NT2/D1 (cell line): ENCODE data around the gene ORC1.

Experiments used
- SUZ12 ChIP-seq: IDR thresholded peaks from 2 replicates; pipeline ENCODE4 v1.6.1; 2011; ENCODE audit not compliant: insufficient read length, insufficient read depth; ENCODE audit errors: extremely low read depth
- ZNF274 ChIP-seq: IDR thresholded peaks from 2 replicates; pipeline ENCODE4 v1.6.1; 2011; ENCODE audit warnings: mild to moderate bottlenecking, low read depth, low read length

- TF ChIP-seq ZNF274, result no peak
- TF ChIP-seq SUZ12, result no peak
These were observed 43.6 kb downstream of the ORC1 start for GRCh38 chr1:52360595-52360968.
